Heart left ventricle (tissue), 16 donors: ENCODE data around the gene GRIA2. TPM values are rescaled to one million over a fixed set of nuclear protein-coding genes. Genes with fewer than 3 reads are reported as not detected.

Experiments used
- ATAC-seq, 4 donors: fragments of 200-7000 bp; cut with Tn5 transposase; one replicate each; pipeline ENCODE4 v1.9.1; 2020 to 2022; ENCODE audit warnings: moderate library complexity in 4 of 4, mild to moderate bottlenecking in 3 of 4, moderate number of reproducible peaks in 1 of 4
- DNase-seq, 5 donors: peaks; one replicate each; pipeline ENCODE4 v3.0.0-alpha.2; 2020
- H3K27ac ChIP-seq, 12 donors: fragments of 200-600 bp; sonication (generic) in 4 of 12; one replicate each; pipeline versions ENCODE4 v1.5.0 to v1.8.0; 2016 to 2022; ENCODE audit warnings: mild to moderate bottlenecking in 2 of 12
- H3K27me3 ChIP-seq, 9 donors: fragments of 200-600 bp; sonication (generic) in 2 of 9; one replicate each; pipeline versions ENCODE4 v1.5.1 to v1.8.0; 2016 to 2022; ENCODE audit warnings: mild to moderate bottlenecking in 3 of 9
- H3K36me3 ChIP-seq, 9 donors: fragments of 200-600 bp; sonication (generic) in 2 of 9; one replicate each; pipeline versions ENCODE4 v1.5.0 to v1.8.0; 2018 to 2022; ENCODE audit warnings: mild to moderate bottlenecking in 2 of 9
- H3K4me1 ChIP-seq, 12 donors: fragments of 200-600 bp; sonication (generic) in 4 of 12; one replicate each; pipeline versions ENCODE4 v1.5.0 to v1.8.0; 2016 to 2022; ENCODE audit warnings: mild to moderate bottlenecking in 3 of 12
- H3K4me3 ChIP-seq, 12 donors: fragments of 200-600 bp; sonication (generic) in 4 of 12; one replicate each; pipeline versions ENCODE4 v1.5.0 to v1.8.0; 2017 to 2022; ENCODE audit warnings: mild to moderate bottlenecking in 9 of 12, moderate library complexity in 4 of 12
- H3K9me3 ChIP-seq, 12 donors: fragments of 200-600 bp; sonication (generic) in 4 of 12; one replicate each; pipeline versions ENCODE4 v1.5.0 to v1.8.0; 2016 to 2022; ENCODE audit warnings: mild to moderate bottlenecking in 1 of 12
- CTCF ChIP-seq, 12 donors: fragments of 200-600 bp; sonication (generic) in 4 of 12; IDR thresholded peaks; one replicate each; pipeline versions ENCODE4 v1.5.0 to v1.8.0; 2018 to 2022; ENCODE audit warnings: antibody characterized with exemption in 12 of 12, mild to moderate bottlenecking in 5 of 12
- POLR2A ChIP-seq, 2 donors: fragments of 450-650 bp; IDR thresholded peaks; one replicate each; pipeline ENCODE4 v1.6.1; 2017; ENCODE audit warnings: antibody characterized with exemption in 2 of 2, mild to moderate bottlenecking in 2 of 2, moderate library complexity in 2 of 2
- WGBS, 4 donors: extraction: QIAGEN DNeasy Blood & Tissue Kit in 2 of 4; methylation state at CpG; one replicate each; pipeline versions ENCODE4 v1.1.5 to v1.1.7; 2013 to 2018; 5-methylcytosine and 5-hydroxymethylcytosine counted together
- intact Hi-C, 10 donors: fragments of 100-400 bp; cut with DNase I; formaldehyde crosslinking; loops; one replicate each; pipeline versions ENCODE4 v1.11.1 to v1.14.2; 2022
- polyA plus RNA-seq, 2 donors: library from polyadenylated mRNA; stranded (reverse); fragments of 200-250 nt; gene quantifications; one replicate each; pipeline ENCODE4 v1.2.3, GENCODE V29; 2013
- total RNA-seq, 9 donors: library from RNA; depleted of rRNA in 2 of 9; stranded (reverse); fragments of >200 nt in 2 of 9; fragmentation: NEBNext Ultra II Directional in 3 of 9; extraction: Animal tissue kit (Norgen Biotek cat#: 25700) in 3 of 9; gene quantifications; one replicate each; pipeline versions ENCODE4 v1.1.0 to v1.2.4, GENCODE V29; 2016 to 2023
- donor health status: ischemic (EF 13 %, LVEDD 7.1; RV severe dilation, severe dysfunction).
- donor health status: healthy with polysubstance abuse.
- donor health status: DM: no; HTN: yes; CAD: no.
- donor health status: DM: no; HTN: no; CAD: no.
- donor health status: ischemic (EF 25% LVEDD 6.9; RV normal size, moderate dysfunction).
- donor health status: ischemic (EF 25% LVEDD 5.7; RV mildly dilated, moderate dysfunction).
- donor health status: healthy.
- donor health status: DM: yes; HTN: yes; CAD: no.
- donor health status: ischemic (EF 35%, LVEDD 5.7; RV mildly dilated, moderate dysfunction).
- donor health status: nonischemic (EF 11% LVEDD 7.7; RV severe dilation, severe dysfunction).
- donor health status: DM: yes; HTN: yes; CAD: no.
- donor health status: PGD.
- donor health status: ischemic (EF 29% LVEDD 5.4; RV normal size, mild dysfunction).
- donor health status: nonischemic (EF 23%, LVEDD 6.1; RV moderate dilation, normal function).

GRIA2 gene
- total and polyA plus RNA-seq, 11 donors: 0.17 to 0.36 TPM; not detected in 9

- whole genome bisulfite sequencing, 4 donors: 41 to 49% (median 42%) methylated on average over 1 of the region's 1 CpG
- no peak overlapping the region for H3K4me3 ChIP-seq
- DNase-seq (no peak), ATAC-seq (no peak)
- H3K9me3 ChIP-seq: peaks cover 0 to 27% (median 1%) of the 10 kb centered on the region in 12 donors
- H3K27ac ChIP-seq: no peak overlapping the region
- H3K27me3 ChIP-seq: no peaks in the 10 kb centered on the region
- TF ChIP-seq CTCF (IDR thresholded peaks at IDR 0.05): no peak
- no peak for TF ChIP-seq POLR2A (IDR thresholded peaks at IDR 0.05)
- H3K36me3 ChIP-seq: no peaks in the 10 kb centered on the region
- intact Hi-C loops: no loop called here
- no peaks in the 10 kb centered on the region for H3K4me1 ChIP-seq
Measured at GRCh38 chr4:157271166-157271869, 50.8 kb downstream of the GRIA2 start.

GRCh38 chr4:157280673-157281072, 60.1 kb downstream of the GRIA2 start:
- no peak for DNase-seq
- no peaks in the 10 kb centered on the region for H3K36me3 ChIP-seq
- H3K4me1 ChIP-seq: no peaks in the 10 kb centered on the region
- no peak overlapping the region for H3K27ac ChIP-seq
- WGBS, 4 donors: 61 to 74% (median 65%) methylated on average over 1 of the region's 1 CpG
- H3K4me3 ChIP-seq: no peak overlapping the region
- ATAC-seq: no peak
- intact Hi-C loops: no loop called here
- peaks cover 0 to 12% (median 1%) of the 10 kb centered on the region in 12 donors for H3K9me3 ChIP-seq
- TF ChIP-seq CTCF (IDR thresholded peaks at IDR 0.05): no peak
- no peak for TF ChIP-seq POLR2A (IDR thresholded peaks at IDR 0.05)
- H3K27me3 ChIP-seq: no peaks in the 10 kb centered on the region

GRCh38 chr4:157282019-157282418, 61.5 kb downstream of the GRIA2 start:
- no peak overlapping the region for H3K4me3 ChIP-seq
- WGBS, 4 donors: 74 to 80% (median 76%) methylated on average over 3 of the region's 3 CpGs
- ATAC-seq (no peak), DNase-seq (no peak)
- H3K4me1 ChIP-seq: no peaks in the 10 kb centered on the region
- H3K27me3 ChIP-seq: no peaks in the 10 kb centered on the region
- intact Hi-C loops: no loop called here
- peaks cover 0 to 8% (median 0%) of the 10 kb centered on the region in 12 donors for H3K9me3 ChIP-seq
- H3K27ac ChIP-seq: no peak overlapping the region
- TF ChIP-seq POLR2A (IDR thresholded peaks at IDR 0.05) (no peak), CTCF (IDR thresholded peaks at IDR 0.05) (no peak)
- no peaks in the 10 kb centered on the region for H3K36me3 ChIP-seq

- no peak overlapping the region for H3K27ac ChIP-seq
- H3K4me1 ChIP-seq: no peaks in the 10 kb centered on the region
- WGBS, 4 donors: 60 to 80% (median 77%) methylated on average over 4 of the region's 4 CpGs
- intact Hi-C loops: no loop called here
- no peak for DNase-seq
- H3K27me3 ChIP-seq: peaks cover 0 to 5% (median 0%) of the 10 kb centered on the region in 9 donors
- H3K4me3 ChIP-seq: no peak overlapping the region
- no peaks in the 10 kb centered on the region for H3K9me3 ChIP-seq
- no peaks in the 10 kb centered on the region for H3K36me3 ChIP-seq
- TF ChIP-seq POLR2A (IDR thresholded peaks at IDR 0.05) (no peak), CTCF (IDR thresholded peaks at IDR 0.05) (no peak)
- no peak for ATAC-seq
Measured at GRCh38 chr4:157287445-157287844, 66.9 kb downstream of the GRIA2 start.
